Activated CD8-positive, alpha-beta T cell treated with anti-CD3 and anti-CD28 coated beads for 36 hours (primary cell): ENCODE measurements around the gene IRF2BP1. TPM values are rescaled to one million over a fixed set of nuclear protein-coding genes. Genes with fewer than 3 reads are reported as not detected.

Experiments used
- ATAC-seq: fragments of 200-7000 bp; cut with Tn5 transposase; one replicate; pipeline ENCODE4 v1.10.0; 2021; ENCODE audit warnings: mild to moderate bottlenecking, moderate library complexity
- CTCF ChIA-PET: fragments of 350-600 bp; sonication (Branson Sonifier 250); formaldehyde crosslinking; loops from one replicate; lab custom pipeline; 2021; ENCODE audit warnings: antibody characterized with exemption; lab: Charles Lee
- POLR2A ChIA-PET: fragments of 350-600 bp; sonication (Branson Sonifier 250); formaldehyde crosslinking; loops from one replicate; lab custom pipeline; 2021; ENCODE audit warnings: antibody characterized with exemption; lab: Charles Lee
- DNase-seq: peaks from one replicate; pipeline ENCODE4 v3.0.0-alpha.2; 2020
- H3K27ac Mint-ChIP-seq: one replicate; pipeline ENCODE4 v1.8.0; 2021; ENCODE audit warnings: mild to moderate bottlenecking, mixed read lengths
- H3K27me3 Mint-ChIP-seq: one replicate; pipeline ENCODE4 v1.8.0; 2021; ENCODE audit warnings: mixed read lengths
- H3K36me3 Mint-ChIP-seq: one replicate; pipeline ENCODE4 v1.8.0; 2021; ENCODE audit warnings: low read depth, mixed read lengths
- H3K4me1 Mint-ChIP-seq: one replicate; pipeline ENCODE4 v1.8.0; 2021; ENCODE audit warnings: low read depth, mixed read lengths
- H3K4me3 Mint-ChIP-seq: one replicate; pipeline ENCODE4 v1.8.0; 2021; ENCODE audit warnings: mild to moderate bottlenecking, moderate library complexity, mixed read lengths
- H3K9me3 Mint-ChIP-seq: one replicate; pipeline ENCODE4 v1.8.0; 2021; ENCODE audit warnings: mixed read lengths
- intact Hi-C: fragments of 100-400 bp; cut with micrococcal nuclease; formaldehyde crosslinking; loops from one replicate; pipeline ENCODE4 v1.10.0; 2022
- total RNA-seq, 2 experiments: library from RNA; stranded (reverse); gene quantifications; one replicate each; pipeline ENCODE4 v1.2.3, GENCODE V29; 2021
- TF ChIP-seq, protein P1 (sequence below): fragments of 200-600 bp; IDR thresholded peaks from one replicate; pipeline ENCODE4 v1.8.0; 2022; ENCODE audit warnings: antibody characterized with exemption, mild to moderate bottlenecking

Gene IRF2BP1
- total RNA-seq, 2 experiments from 2014 or later = 15.3 to 17.2 TPM

GRCh38 chr19:45834970-45835369 is 51.0 kb downstream of the IRF2BP1 start:
- ChIA-PET CTCF (interaction anchor here (1.2 to 3.0 kb wide), 3 partner anchors 17 to 27 kb away, joined by 3 to 12 read pairs (median 6); partner anchors contain the start of gene RSPH6A), POLR2A (no interaction called here)
- no peak for DNase-seq
- Mint-ChIP-seq H3K27me3 (no peaks in the 10 kb centered on the region), H3K36me3 (peaks cover 58% of the 10 kb centered on the region), H3K9me3 (no peaks in the 10 kb centered on the region), H3K4me3 (no peak overlapping the region), H3K4me1 (no peaks in the 10 kb centered on the region), H3K27ac (no peak overlapping the region)
- intact Hi-C loops = no loop called here
- TF ChIP-seq, protein P1, sequence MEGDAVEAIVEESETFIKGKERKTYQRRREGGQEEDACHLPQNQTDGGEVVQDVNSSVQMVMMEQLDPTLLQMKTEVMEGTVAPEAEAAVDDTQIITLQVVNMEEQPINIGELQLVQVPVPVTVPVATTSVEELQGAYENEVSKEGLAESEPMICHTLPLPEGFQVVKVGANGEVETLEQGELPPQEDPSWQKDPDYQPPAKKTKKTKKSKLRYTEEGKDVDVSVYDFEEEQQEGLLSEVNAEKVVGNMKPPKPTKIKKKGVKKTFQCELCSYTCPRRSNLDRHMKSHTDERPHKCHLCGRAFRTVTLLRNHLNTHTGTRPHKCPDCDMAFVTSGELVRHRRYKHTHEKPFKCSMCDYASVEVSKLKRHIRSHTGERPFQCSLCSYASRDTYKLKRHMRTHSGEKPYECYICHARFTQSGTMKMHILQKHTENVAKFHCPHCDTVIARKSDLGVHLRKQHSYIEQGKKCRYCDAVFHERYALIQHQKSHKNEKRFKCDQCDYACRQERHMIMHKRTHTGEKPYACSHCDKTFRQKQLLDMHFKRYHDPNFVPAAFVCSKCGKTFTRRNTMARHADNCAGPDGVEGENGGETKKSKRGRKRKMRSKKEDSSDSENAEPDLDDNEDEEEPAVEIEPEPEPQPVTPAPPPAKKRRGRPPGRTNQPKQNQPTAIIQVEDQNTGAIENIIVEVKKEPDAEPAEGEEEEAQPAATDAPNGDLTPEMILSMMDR = no peak
- no peak for ATAC-seq

Other genes starting within 250 kb of the IRF2BP1 start
- gene EML2, start 246.7 kb downstream of the IRF2BP1 start, total RNA-seq = 100 to 1,000 TPM; 103 to 113 TPM
- 1 to 10 TPM; 5.9 to 6.8 TPM for gene GIPR, start 217.9 kb downstream of the IRF2BP1 start, total RNA-seq
- 100 to 1,000 TPM; 918 to 967 TPM for gene SNRPD2, start 194.2 kb downstream of the IRF2BP1 start, total RNA-seq
- gene QPCTL, start 193.5 kb downstream of the IRF2BP1 start, total RNA-seq = 10 to 100 TPM; 31.6 to 31.7 TPM
- gene FBXO46, start 155.2 kb downstream of the IRF2BP1 start, total RNA-seq = 10 to 100 TPM; 28.6 to 34.7 TPM
- gene MEIOSIN, start 152.7 kb downstream of the IRF2BP1 start, total RNA-seq = not detected
- 1 to 10 TPM in 1 of 2 experiments, under 1 TPM in 1; 0.97 to 1.5 TPM for gene SIX5, start 116.9 kb downstream of the IRF2BP1 start, total RNA-seq
- 1 to 10 TPM; 5.8 to 8.0 TPM for gene DMPK, start 103.7 kb downstream of the IRF2BP1 start, total RNA-seq
- 10 to 100 TPM; 23.5 to 26.0 TPM for gene DMWD, start 93.3 kb downstream of the IRF2BP1 start, total RNA-seq
- gene RSPH6A, start 70.8 kb downstream of the IRF2BP1 start, total RNA-seq = under 1 TPM; 0.41 to 0.63 TPM
- gene SYMPK, start 23.0 kb downstream of the IRF2BP1 start, total RNA-seq = 100 to 1,000 TPM in 1 of 2 experiments, 10 to 100 TPM in 1; 96.8 to 114 TPM
- under 1 TPM in 1 of 2 experiments, not detected in 1; 0.36 TPM for gene FOXA3, start 21.8 kb downstream of the IRF2BP1 start, total RNA-seq
- 1 to 10 TPM; 4.1 to 5.0 TPM for gene MYPOP, start 16.5 kb upstream of the IRF2BP1 start, total RNA-seq
- not detected for gene NANOS2, start 28.6 kb upstream of the IRF2BP1 start, total RNA-seq
- gene NOVA2, start 87.7 kb upstream of the IRF2BP1 start, total RNA-seq = not detected
- 10 to 100 TPM; 26.9 to 29.2 TPM for gene CCDC61, start 109.3 kb upstream of the IRF2BP1 start, total RNA-seq
- not detected for gene PGLYRP1, start 136.9 kb upstream of the IRF2BP1 start, total RNA-seq
- gene IGFL4, start 154.9 kb upstream of the IRF2BP1 start, total RNA-seq = not detected
- gene IGFL3, start 238.5 kb upstream of the IRF2BP1 start, total RNA-seq = not detected